Thyroid gland (tissue), 4 donors: ENCODE data around the gene IFT88. TPM values are rescaled to one million over a fixed set of nuclear protein-coding genes. Genes with fewer than 3 reads are reported as not detected.

Source experiments
- DNase-seq, 2 donors: peaks; one replicate each; pipeline ENCODE4 v3.0.0-alpha.2; 2019
- H3K27ac ChIP-seq, 3 donors: fragments of 200-600 bp; sonication (generic); 1 replicate in 2 of 3; 2 replicates in 1 of 3; pipeline ENCODE4 v1.5.1; 2016 to 2019; ENCODE audit warnings: mild to moderate bottlenecking in 1 of 3, moderate library complexity in 1 of 3
- H3K27me3 ChIP-seq: fragments of 200-600 bp; sonication (generic); one replicate; pipeline ENCODE4 v1.5.1; 2019
- H3K36me3 ChIP-seq, 2 donors: fragments of 200-600 bp; sonication (generic); one replicate each; pipeline ENCODE4 v1.5.1; 2016 to 2019
- H3K4me1 ChIP-seq, 2 donors: fragments of 200-600 bp; sonication (generic); one replicate each; pipeline ENCODE4 v1.5.1; 2017 to 2019
- H3K4me3 ChIP-seq, 3 donors: fragments of 200-600 bp; sonication (generic); replicated peaks in 1 of 3; 1 replicate in 2 of 3; 2 replicates in 1 of 3; pipeline ENCODE4 v1.5.1; 2016; ENCODE audit warnings: mild to moderate bottlenecking in 1 of 3
- H3K9me3 ChIP-seq: fragments of 200-600 bp; sonication (generic); one replicate; pipeline ENCODE4 v1.5.1; 2017
- POLR2A ChIP-seq, 2 donors: fragments of 450-650 bp; IDR thresholded peaks; one replicate each; pipeline ENCODE4 v1.6.1; 2017; ENCODE audit warnings: antibody characterized with exemption in 2 of 2, mild to moderate bottlenecking in 2 of 2, moderate library complexity in 1 of 2
- WGBS, 2 donors: methylation state at CpG; one replicate each; pipeline ENCODE4 v1.1.5; 2017; 5-methylcytosine and 5-hydroxymethylcytosine counted together
- intact Hi-C: fragments of 100-400 bp; cut with DNase I; formaldehyde crosslinking; loops from one replicate; pipeline ENCODE4 v1.15.1; 2023
- total RNA-seq, 4 donors: library from RNA; depleted of rRNA; stranded (reverse); fragments of >200 nt; gene quantifications; one replicate each; pipeline ENCODE4 v1.2.3, GENCODE V29; 2016
- TF ChIP-seq, protein P1 (sequence below), 6 experiments: fragments of 200-600 bp in 3 of 6; fragments of 450-650 bp in 3 of 6; sonication (generic) in 3 of 6; IDR thresholded peaks; one replicate each; pipeline ENCODE4 v1.5.1; 2016 to 2019; ENCODE audit warnings: antibody characterized with exemption in 6 of 6, mild to moderate bottlenecking in 2 of 6, inconsistent platforms in 1 of 6, moderate library complexity in 1 of 6

IFT88 gene
- total RNA-seq, 4 donors from 2014 or later: 30.2 to 59.5 (median 42.2) TPM

DNA sequence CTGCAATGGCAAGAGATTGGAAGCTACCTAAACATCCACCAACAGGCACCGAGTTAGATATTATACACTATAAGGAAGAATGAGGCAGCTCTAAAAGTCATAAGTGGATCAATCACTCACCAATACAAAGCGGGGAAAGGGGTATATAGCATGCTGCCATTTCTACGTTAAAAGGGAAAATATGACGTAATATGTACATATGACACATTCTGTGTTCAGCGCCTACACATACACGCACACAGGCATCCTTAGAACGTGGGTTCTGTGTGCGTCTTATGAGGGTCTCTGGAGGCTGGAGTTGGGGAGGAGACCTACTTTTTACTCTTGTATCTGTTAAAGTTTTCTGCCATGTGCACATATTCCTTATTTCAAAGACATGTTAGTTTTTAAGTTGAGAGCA lies 142.4 kb downstream of the IFT88 start:
- no peak for TF ChIP-seq POLR2A (IDR thresholded peaks at IDR 0.05)
- TF ChIP-seq, protein P1, sequence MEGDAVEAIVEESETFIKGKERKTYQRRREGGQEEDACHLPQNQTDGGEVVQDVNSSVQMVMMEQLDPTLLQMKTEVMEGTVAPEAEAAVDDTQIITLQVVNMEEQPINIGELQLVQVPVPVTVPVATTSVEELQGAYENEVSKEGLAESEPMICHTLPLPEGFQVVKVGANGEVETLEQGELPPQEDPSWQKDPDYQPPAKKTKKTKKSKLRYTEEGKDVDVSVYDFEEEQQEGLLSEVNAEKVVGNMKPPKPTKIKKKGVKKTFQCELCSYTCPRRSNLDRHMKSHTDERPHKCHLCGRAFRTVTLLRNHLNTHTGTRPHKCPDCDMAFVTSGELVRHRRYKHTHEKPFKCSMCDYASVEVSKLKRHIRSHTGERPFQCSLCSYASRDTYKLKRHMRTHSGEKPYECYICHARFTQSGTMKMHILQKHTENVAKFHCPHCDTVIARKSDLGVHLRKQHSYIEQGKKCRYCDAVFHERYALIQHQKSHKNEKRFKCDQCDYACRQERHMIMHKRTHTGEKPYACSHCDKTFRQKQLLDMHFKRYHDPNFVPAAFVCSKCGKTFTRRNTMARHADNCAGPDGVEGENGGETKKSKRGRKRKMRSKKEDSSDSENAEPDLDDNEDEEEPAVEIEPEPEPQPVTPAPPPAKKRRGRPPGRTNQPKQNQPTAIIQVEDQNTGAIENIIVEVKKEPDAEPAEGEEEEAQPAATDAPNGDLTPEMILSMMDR (IDR thresholded peaks at IDR 0.05): no peak

DNA sequence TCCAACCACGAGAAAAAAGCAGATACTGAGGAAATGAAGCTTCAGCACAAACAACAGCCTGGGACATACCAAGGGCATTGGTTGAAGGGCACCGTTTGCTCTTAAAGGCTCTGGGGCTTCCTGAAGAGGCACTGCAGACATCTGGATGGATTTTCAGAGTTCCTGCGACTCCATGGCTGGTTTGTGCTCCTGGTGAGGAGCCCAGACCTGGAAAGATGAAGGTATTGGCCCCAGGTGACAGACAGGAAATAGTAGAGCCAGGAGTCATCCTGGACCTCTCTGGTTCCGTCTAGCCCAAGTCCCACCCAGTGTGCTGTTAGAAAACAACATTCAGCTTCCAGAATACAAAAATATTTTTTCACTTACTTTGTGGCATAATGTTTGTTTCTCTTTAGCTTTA lies 142.8 kb downstream of the IFT88 start:
- DNase-seq: no peak

More for the DNA sequence above, 142.4 kb downstream of the IFT88 start:
- intact Hi-C loops: no loop called here
- no peaks in the 10 kb centered on the region for H3K27me3 ChIP-seq
- no peak for DNase-seq
- H3K27ac ChIP-seq: peak overlapping the region in 1 of 3 donors; percentile 17
- H3K4me3 ChIP-seq: no peak overlapping the region
- H3K4me1 ChIP-seq: peaks cover 0 to 16% of the 10 kb centered on the region in 2 donors
- WGBS, 2 donors: 92 to 93% methylated on average over 8 of the region's 8 CpGs
- no peaks in the 10 kb centered on the region for H3K9me3 ChIP-seq
- no peaks in the 10 kb centered on the region for H3K36me3 ChIP-seq

DNA sequence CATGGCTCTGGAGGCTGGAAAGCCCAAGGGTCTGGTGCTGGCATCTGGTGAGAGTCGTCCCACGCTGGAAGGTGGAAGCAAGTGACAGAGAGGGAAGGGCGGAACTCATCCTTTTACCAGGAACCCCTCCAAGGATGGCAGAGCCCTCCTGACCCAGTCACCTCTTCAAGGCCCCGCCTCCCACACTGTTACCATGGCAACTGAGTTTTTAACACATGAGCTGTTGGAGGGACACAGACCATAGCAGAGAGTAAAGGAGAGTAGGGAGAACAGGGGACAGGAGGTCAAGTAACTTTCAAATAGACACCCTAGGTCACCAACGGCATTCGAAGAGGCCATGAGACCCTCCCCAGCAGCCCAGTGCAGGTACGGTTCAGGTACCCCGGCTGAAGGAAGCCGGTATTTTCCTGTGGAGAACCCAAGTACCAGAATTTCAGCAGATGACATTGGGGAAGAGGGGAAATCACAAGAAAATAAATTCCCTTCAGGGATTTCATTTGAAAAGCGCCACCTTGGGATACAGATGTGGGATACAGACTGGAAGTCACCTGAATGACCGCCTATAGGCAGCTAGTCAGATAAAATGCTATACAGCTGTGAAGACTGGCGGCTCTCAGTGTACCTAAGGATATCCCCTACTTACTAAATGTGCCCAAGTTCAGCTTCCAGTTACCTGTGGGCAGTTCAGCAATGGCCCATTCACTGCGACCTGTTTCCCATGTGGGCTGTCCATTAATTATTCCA lies 144.5 kb downstream of the IFT88 start:
- WGBS, 2 donors: 82 to 88% methylated on average over 13 of the region's 13 CpGs
- no peaks in the 10 kb centered on the region for H3K36me3 ChIP-seq

More for the DNA sequence above, 142.8 kb downstream of the IFT88 start:
- Histone ChIP-seq H3K27me3 (no peaks in the 10 kb centered on the region), H3K27ac (no peak overlapping the region), H3K4me3 (no peak overlapping the region), H3K4me1 (peaks cover 0 to 16% of the 10 kb centered on the region in 2 donors), H3K9me3 (no peaks in the 10 kb centered on the region), H3K36me3 (no peaks in the 10 kb centered on the region)
- WGBS, 2 donors: 59 to 70% methylated on average over 4 of the region's 4 CpGs
- TF ChIP-seq POLR2A (IDR thresholded peaks at IDR 0.05): no peak
- TF ChIP-seq, protein P1 (IDR thresholded peaks at IDR 0.05): no peak
- intact Hi-C loops: loop anchor here (2.0 to 10.0 kb wide), 3 partner anchors 117 to 525 kb away; no protein-coding TSS in a partner anchor

DNA sequence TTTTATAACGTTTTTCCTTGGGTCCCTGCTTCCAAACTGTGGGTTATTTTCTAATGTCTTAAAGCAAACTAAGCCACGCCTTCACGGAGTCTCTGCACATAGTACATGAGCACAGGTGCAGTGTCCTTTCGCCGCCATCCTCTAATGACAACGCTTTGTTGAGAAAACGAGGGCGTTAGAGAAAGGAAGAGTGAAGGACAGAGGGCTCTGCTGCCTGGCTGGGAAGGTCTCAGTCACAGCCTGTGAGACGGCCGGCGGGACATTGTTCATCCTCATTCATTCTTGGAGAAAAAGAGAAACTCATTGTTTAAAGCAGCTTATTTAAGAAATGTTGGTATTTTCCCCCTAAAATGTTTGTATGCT lies 146.0 kb downstream of the IFT88 start:
- no peaks in the 10 kb centered on the region for H3K36me3 ChIP-seq
- peak overlapping the region in 1 of 3 donors; percentile 13 for H3K27ac ChIP-seq
- DNase-seq: peak; percentile 18 to 26
- H3K4me1 ChIP-seq: peaks cover 0 to 16% of the 10 kb centered on the region in 2 donors
- TF ChIP-seq, protein P1 (IDR thresholded peaks at IDR 0.05): no peak
- TF ChIP-seq POLR2A (IDR thresholded peaks at IDR 0.05): no peak
- no peak overlapping the region for H3K4me3 ChIP-seq
- no peaks in the 10 kb centered on the region for H3K27me3 ChIP-seq
- no peaks in the 10 kb centered on the region for H3K9me3 ChIP-seq
- intact Hi-C loops: loop anchor here (5.0 to 10.0 kb wide), 2 partner anchors 216 to 528 kb away; no protein-coding TSS in a partner anchor
- WGBS, 2 donors: 23 to 30% methylated on average over 11 of the region's 11 CpGs

More for the DNA sequence above, 144.5 kb downstream of the IFT88 start:
- Histone ChIP-seq H3K4me3 (no peak overlapping the region), H3K27me3 (no peaks in the 10 kb centered on the region), H3K4me1 (peaks cover 0 to 16% of the 10 kb centered on the region in 2 donors), H3K27ac (no peak overlapping the region), H3K9me3 (no peaks in the 10 kb centered on the region)
- TF ChIP-seq, protein P1 (IDR thresholded peaks at IDR 0.05): no peak
- TF ChIP-seq POLR2A (IDR thresholded peaks at IDR 0.05): no peak
- DNase-seq: no peak
- intact Hi-C loops: loop anchor here (2.0 to 10.0 kb wide), 3 partner anchors 115 to 527 kb away; no protein-coding TSS in a partner anchor

GRCh38 chr13:20713751-20714150 lies 146.8 kb downstream of the IFT88 start:
- H3K36me3 ChIP-seq: no peaks in the 10 kb centered on the region
- intact Hi-C loops: loop anchor here (5.0 to 10.0 kb wide), 2 partner anchors 216 to 529 kb away; no protein-coding TSS in a partner anchor
- H3K9me3 ChIP-seq: no peaks in the 10 kb centered on the region
- H3K27me3 ChIP-seq: no peaks in the 10 kb centered on the region
- no peak for TF ChIP-seq POLR2A (IDR thresholded peaks at IDR 0.05)
- TF ChIP-seq, protein P1 (IDR thresholded peaks at IDR 0.05): no peak
- peak overlapping the region; percentile 31 to 64 (median 52) for H3K27ac ChIP-seq
- H3K4me3 ChIP-seq: no peak overlapping the region
- 78 to 80% methylated on average over 11 of the region's 11 CpGs for WGBS, 2 donors
- H3K4me1 ChIP-seq: peaks cover 0 to 16% of the 10 kb centered on the region in 2 donors
- no peak for DNase-seq
